Germinal center (tissue), 1 donor: ENCODE measurements around the gene BACH2.
A peak's percentile ranks its signal among the peaks of the same experiment; 100 is the strongest.

Experiments
- DNase-seq: peaks from one replicate; pipeline ENCODE4 v3.0.0; 2012; ENCODE audit warnings: mixed read lengths, low spot score

The BACH2 gene

DNA sequence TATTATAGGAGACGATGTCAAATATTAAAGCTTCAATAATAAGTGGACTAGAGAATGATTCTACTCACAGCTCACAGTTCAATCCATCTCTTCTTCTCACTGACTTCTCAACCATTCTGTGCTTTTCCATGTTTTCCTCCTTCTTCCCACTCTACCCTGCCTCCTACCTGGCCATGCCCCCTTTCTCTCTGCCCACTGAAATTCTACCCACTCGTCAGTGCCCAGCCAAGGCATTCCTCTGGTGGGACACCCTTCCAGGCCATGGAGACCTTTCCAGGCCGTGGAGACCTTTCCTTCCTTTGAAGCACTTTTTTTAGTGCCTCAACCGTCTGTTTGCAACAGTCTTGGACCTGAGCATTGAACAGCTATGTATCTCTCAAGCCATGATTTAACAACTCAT is 18.5 kb downstream of the BACH2 start:
- DNase-seq, result no peak

DNA sequence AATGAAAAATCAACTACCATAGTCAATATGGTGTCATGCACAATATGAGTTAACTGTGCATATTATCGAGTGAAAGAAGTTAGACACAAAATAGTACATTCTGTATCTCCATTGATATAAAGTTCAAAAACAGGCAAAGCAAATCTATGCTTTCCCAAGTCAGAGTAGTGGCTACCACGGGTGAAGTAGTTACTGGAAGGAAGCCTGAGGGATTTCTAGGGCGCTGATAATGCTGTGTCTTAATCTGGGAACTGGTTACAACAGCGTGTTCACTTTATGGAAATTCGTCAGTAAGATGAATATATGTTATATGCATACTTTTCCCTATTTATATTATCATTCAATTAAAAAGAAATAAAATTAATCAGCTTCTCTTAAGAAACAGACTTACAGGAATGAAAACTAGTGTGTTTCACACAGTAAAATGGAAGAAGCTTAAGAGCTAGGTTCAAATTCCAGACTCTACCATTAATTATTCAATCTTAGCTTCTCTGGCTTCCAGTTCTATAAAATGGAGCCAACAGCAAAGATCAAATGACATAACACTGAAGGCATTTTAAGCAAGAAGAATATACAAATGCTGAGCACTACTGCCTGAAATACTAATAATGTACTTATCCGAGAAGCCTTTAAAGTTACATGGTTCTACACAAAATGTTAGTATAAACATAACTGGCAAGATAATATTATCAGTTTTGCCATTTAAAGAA is 19.2 kb downstream of the BACH2 start:
- DNase-seq, result no peak

DNA sequence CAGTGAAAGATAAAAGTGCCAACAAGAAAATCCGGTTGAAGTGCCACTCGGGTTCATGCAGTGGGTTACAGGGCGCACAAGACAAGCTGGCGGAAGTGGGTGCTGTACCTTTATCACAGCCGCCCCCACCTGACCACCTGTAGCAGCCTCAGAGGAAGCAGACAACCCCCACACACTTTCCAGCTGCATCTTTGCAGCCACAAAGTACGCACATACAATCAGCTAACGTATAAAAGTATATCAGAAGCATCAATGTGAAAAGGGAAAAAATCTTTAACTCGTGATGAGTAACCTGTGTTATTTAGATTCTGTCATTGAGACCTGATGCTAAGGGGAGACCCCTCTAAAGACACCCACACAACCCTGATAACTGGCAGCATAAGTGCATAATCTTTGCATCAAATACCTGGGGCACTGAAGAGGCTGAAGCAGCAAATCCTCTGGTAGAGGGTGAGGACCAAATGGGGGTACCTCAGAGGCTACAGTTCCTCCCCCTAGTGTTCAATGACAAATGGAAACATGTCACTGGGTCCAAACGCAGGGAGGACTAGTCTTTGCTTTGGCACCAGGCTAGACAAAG is 22.1 kb downstream of the BACH2 start:
- peak; percentile 53 for DNase-seq

DNA sequence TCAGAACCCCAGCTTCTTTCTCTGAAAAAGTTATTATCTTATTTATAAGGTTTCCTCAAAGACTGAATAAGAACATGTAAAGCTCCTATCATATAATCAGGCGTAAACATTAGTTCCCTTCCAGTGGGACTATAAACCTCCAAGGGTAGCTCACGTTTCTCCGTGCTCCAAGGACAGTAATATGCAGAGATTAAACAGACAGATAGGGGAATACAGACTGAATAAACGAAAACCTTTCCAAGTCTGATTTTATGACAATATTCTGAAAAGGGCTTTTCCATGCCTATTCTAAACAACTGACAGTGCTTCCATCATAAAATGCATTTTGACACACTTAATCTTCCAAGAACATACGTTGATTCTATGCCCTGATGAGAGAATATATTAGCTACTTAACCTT is 22.8 kb downstream of the BACH2 start:
- DNase-seq, result no peak

DNA sequence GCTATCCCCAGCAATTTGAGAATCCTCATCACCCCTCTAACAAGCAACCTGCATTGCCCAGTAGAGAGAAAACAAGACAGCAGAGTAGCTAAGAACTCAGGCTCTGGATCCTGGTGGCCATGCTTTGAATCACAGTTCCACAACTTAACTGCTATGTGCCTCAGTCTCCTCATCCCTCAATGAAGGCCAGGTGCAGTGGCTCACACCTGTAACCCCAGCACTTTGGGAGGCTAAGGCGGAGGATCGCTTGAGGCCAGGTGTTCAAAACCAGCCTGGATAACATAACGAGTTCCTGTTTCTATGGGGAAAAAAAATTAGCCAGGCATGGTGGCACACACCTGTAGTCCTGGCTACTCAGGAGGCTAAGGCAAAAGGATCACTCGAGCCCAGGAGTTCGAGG is 23.7 kb downstream of the BACH2 start:
- DNase-seq, result no peak

DNA sequence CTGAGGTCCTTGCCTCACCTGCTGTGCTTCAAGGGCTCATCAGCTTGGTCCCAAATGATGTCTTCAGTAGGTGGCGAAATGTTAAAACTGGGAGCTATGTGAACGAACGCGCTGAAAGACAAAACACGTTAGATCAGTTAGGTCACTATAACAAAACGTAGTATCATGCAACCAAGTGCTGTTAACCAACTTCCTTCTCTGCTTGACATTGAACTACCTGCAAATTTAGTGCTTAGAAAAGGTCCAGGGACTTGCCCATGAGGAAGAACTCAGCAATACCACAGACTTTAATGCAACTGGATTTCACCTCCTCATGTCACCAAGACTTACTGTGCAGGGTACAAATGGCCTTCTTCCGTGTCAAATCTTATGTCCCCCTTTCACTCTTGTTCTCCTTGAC is 24.8 kb downstream of the BACH2 start:
- DNase-seq, result no peak

DNA sequence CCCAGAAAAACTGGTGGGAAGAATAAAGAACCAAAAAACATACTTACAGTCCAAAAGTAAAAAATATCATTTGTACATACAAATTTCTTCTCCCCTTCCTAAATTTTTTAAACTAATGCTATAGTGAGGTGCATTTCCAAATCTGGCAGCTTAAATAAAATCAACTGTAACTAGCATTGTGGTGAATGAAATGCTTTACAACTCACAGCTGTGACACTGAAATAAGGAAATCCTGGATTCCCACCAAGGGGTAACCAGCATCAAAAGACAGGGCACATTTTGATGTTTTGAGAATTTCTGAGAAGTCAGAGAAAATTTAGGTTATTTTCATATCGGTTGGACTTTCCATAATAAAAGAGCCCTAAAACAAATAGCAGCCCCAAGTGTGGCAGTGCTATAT is 27.3 kb downstream of the BACH2 start:
- DNase-seq, result no peak

DNA sequence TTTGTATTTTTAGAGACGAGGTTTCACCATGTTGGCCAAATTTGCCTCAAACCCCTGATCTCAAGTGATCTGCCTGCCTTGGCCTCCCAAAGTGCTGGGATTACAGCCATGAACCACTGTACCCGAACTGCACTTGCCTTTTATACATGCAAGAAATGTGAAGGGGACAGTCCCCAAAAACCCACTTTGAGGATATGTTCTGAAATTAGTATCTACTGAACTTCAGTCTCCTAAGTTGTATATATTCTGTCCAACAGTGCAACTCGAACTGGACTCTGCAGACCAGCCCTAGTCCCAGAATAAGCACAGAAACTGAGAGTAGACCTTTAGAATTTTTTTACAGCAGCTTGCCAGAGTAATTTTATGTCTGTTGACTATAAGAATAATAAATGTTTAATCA is 28.5 kb downstream of the BACH2 start:
- DNase-seq, result no peak

DNA sequence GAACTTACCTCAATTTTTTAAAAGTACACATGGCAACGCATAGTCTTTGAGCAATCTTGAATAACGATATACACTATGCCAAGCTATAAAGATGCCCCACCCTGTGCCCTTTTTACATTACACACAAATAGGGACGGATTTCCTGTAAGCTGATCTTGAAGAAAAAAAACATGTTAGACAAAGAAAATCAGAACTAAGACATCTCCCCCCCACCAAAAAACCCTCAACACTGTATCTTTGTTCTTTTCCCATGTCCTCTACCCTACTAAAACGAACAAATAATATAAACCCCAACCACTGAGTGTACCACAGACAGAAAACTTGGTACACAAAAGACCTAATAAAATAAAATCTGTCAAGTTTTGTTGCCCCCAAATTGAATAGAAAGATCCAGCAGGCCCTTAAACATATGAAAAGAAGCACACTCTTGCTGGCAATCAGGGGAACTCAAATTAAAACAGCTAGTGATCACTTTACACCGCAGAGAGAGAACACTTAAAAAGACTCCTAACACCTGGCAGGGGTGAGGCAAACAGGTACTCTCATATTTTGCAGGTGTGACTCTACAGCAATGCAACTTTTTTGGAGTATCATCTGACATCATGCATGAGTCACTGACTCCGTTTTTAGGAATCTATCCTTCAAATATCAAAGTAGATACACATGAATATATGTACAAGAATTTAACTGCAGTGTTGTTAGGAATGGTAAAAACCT is 29.6 kb downstream of the BACH2 start:
- no peak for DNase-seq

DNA sequence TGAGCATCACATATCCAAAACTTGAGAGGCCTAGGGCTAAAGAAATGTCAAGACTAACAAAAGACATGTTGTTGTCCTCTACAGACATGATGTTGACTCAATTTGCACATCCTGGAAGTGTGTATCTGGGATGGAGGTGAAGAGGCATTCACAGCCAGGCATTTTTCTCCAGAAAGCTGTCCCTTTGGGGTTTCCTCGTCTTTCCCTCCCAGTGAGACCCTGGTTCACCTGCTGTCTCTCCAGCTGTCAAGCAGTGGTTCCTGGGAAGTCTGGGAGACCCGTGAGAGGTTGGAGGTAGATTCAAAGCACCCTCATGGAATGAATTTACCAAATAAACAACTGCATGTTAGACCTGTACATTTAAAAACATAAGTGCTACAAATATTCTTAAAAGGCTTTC is 32.1 kb downstream of the BACH2 start:
- no peak for DNase-seq

DNA sequence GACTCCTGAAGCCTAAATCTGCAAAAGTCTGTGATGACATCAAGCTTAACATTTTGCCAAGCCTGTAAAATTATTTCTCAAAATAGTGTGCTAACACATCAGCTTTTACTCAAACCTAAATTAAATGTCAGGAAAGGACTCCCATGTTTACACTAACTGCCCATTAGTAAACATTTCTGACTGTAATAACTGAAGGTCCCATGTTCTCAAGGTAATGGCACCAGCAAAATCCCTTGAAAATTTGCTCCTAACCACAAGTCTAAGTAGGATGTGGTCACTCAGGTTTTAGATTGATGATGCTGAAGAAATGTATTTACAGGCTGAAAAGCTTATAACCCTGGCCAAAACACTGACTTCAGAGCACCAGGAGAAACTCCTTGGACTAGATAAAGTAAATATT is 33.0 kb downstream of the BACH2 start:
- no peak for DNase-seq

DNA sequence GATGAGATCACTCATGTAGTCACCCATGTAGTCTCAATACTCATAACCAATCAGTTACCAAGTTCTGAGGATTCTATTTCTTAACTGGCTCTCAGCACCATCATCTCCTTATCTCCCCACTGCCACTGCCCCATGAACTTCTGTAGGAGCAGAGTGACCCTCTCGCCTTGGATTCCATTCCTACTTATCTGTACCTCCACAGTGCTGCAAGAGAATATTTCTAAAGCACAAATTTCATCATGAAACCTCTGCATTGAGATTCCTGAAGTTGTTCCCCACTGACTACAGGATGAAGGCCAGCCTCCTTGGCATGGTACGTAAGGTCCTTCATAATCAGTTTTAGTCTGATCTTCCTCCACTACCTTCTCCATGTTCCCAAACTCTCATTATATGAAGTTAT is 34.8 kb downstream of the BACH2 start:
- no peak for DNase-seq

DNA sequence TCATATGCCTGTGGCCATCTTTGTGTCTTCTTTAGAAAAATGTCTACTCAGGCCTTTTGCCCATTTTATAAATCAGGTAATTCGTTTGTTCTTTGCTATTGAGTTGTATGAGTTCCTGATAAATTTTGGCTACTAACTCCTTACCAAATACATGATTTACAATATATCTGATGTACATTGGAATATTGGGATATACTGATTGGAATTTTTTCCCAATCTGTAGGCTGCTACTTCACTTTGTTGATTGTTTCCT is 39.2 kb downstream of the BACH2 start:
- DNase-seq, result no peak

DNA sequence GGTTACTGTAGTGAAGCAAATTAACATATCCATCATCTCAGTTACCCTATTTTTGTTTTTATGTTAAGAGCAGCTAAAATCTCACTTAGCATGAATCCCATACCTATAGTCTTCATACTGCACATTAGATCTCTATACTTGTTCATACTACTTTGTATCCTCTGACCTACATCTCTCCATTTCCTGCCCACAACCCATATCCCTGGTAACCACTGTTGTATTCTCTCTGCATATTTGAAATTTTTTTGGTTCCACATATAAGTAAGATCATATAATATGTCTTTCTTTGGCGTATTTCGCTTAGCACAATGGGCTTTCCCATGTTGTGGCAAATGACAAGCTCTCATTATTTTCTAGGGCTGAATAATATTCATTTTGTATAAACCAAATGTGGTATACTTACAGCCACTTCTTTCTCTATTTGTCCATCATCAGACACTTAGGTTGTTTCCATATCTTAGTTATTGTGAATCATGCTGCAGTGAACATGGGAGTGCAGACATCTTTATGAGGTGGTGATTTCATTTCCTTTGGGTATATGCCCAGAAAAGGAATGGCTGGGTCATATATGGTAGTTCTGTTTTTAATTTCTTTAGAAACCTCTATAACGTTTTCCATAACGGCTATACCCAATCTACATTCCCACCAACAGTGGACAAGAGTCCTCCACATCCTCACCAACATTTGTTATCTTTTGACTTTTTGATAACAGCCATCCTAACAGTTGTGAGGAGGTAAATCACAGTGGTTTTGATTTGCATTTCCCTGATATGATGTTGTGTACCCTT is 39.8 kb downstream of the BACH2 start:
- no peak for DNase-seq

DNA sequence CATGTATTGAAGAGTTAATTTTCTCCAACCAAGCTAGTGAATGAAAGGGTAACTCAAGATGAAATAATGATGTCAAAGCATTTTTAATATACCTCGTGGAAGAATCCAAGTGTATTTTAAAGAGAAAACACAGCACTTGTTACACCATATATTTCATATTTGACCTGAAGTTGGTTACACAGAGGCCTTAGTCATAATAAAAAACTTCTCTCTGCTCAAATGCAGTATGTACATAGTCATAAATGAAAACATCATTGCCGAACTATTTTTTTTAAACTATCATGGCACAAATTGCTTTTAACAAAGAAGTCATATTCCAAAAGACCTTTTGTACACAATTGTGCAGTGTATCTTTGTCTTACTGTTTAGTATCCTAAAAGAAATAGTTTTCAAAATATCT is 43.0 kb downstream of the BACH2 start:
- DNase-seq, result no peak

DNA sequence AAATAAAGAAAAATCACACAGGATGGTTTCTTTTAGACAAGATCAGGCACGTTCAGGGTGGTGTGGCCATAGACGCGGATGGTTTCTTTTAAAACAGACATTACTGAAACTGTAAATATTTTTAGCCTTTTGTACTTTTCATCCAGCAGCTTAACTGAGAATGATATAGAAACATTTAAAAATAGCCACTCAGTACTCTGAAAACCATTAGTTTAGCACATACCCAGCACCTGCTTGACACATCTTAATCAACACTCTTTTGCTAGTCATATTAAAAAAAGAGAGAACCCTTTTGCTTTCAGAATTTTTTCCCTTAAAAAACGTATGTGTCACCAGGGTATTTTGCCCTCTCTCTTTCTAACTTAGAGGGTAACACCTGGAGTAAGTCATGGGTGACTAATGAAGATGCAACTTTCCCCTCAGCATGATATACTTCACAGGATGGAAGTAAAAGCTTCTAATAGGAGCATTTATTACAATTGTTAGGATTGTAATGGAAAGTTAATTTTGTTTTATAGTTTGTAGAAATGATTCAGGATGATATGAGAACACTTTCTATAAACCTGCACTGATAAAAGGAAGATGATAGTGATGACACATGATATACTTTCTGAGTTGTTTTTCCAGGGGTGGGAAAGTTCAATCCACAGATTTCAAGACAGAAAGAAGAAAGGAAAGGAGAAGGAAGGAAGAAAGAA is 45.2 kb downstream of the BACH2 start:
- DNase-seq, result peak; percentile 48

DNA sequence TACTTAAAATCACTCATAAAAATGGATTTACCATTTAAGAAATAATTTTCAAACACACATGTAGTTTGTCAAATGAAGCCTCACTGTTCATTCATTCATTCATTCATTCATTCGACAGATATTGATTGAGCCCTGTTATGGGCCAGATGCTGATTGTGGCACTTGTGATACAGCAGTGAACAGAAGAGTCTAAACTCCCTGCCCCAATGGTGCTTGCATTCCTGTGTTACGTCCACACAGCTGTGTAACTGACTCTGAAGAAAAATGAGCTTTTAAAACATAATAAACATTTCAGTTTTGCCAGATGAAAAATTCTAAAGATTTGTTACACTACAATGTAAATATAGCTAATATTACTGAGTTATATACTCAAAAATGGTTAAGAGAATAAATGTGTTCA is 46.2 kb downstream of the BACH2 start:
- DNase-seq, result no peak

DNA sequence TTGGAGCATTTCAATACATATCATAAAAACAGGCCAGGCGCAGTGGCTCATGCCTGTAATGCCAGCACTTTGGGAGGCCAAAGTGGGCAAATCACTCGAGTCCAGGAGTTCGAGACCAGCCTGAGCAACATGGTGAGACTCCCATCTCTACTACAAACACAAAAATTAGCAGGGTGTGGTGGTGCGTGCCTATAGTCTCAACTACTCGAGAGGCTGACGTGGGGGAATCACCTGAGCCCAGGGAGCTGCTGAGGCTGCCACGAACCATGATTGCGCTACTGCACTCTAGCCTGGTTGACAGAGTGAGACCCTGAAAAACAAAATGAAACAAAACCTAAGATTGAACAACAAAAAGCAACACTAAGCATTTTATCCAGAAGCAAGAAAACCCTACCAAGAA is 47.2 kb downstream of the BACH2 start:
- no peak for DNase-seq

DNA sequence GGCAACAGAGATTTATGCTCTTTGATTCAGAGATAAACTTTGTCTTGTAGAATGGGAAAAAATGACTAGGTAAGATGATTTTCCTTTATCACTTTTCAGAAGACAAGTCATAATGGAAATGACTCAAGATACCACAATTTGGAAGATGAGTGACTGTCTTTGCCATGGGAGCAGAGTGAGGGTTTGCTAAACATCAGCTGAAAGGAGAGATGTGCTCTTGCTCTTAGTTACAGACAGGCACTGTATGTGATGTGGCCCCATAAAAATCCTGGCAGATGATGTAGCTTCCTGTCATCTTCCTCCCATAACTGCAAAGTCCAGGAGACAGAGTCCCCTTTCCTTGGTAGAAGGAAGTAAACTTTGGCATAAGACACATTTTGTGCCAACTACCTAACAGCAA is 47.6 kb downstream of the BACH2 start:
- no peak for DNase-seq

DNA sequence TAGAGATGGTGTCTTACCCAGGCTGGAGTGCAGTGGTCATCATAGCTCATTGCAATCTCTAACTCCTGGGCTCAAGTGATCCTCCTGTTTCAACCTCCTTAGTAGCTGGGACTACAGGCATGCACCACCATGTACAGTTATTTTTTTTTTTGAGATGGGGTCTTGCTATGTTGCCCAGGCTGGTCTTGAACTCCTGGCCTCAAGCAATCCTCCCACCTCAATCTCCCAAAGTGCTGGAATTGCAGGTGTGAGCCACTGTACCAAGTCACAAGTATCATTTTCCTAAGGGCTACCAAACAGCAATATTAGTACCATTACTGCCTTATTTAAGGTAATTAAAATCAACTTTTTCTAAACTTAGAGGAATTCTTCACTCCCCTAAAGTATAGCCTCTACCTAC is 49.4 kb downstream of the BACH2 start:
- no peak for DNase-seq

DNA sequence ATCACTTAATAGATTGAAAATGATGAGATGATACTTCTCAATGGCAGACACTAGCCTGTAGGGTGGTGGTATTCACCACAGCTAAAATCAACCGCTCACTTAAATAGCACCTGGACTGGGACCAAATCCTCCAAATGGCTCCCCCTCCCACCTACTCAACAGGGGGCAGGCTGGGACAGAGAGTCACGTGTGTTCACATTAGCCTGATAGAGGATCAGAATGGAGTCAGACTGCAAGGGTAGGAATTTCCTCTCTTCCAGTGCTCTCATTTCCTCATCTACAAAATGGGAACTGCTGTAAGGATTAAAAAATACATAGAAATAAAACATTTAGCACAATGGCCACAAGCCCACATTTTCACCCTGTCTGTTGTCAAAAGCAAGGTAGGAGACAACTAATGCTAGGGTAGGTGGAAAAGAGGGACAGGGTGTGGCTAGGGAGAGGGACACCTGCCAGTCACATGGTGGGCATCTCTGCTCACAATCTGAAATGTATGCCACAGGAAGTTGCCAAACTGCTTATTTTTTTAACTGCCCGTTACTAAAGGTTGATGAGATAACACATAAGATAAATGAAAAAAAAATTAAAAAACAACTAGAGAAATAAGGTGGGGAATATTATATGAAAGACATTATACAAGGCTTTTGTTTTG is 55.3 kb downstream of the BACH2 start:
- DNase-seq, result no peak
